Stromal cell of bone marrow (primary cell): ENCODE measurements around the gene CD8B2.
A peak's percentile ranks its signal among the peaks of the same experiment; 100 is the strongest.
"Not testable (repeated sequence)": the region's sequence is repeated elsewhere in the genome, so short reads cannot be mapped to it uniquely, and the experiment has no call there.

Source experiments
- DNase-seq: peaks from one replicate; pipeline ENCODE4 v3.0.0-alpha.2; 2012; ENCODE audit warnings: low read depth

The CD8B2 gene

GRCh38 chr2:106551417-106552130 lies 64.4 kb downstream of the CD8B2 start:
- no peak for DNase-seq

GRCh38 chr2:106552921-106553320 lies 65.8 kb downstream of the CD8B2 start:
- no peak for DNase-seq

GRCh38 chr2:106553321-106553720 lies 66.2 kb downstream of the CD8B2 start:
- DNase-seq: no peak

- no peak for DNase-seq
These were observed 67.2 kb downstream of the CD8B2 start for GRCh38 chr2:106554411-106554810.

- DNase-seq: no peak
These were observed 67.9 kb downstream of the CD8B2 start for GRCh38 chr2:106555053-106555452.

GRCh38 chr2:106559786-106560185 lies 72.6 kb downstream of the CD8B2 start:
- not testable (repeated sequence) for DNase-seq

- DNase-seq: no peak
These were observed 73.6 kb downstream of the CD8B2 start for GRCh38 chr2:106560773-106561172.

- no peak for DNase-seq
These were observed 74.2 kb downstream of the CD8B2 start for GRCh38 chr2:106561356-106561755.

- no peak for DNase-seq
These were observed 74.6 kb downstream of the CD8B2 start for GRCh38 chr2:106561803-106562202.

- DNase-seq: no peak
These were observed 75.4 kb downstream of the CD8B2 start for GRCh38 chr2:106562268-106563186.

GRCh38 chr2:106563195-106563594 lies 76.0 kb downstream of the CD8B2 start:
- no peak for DNase-seq

- no peak for DNase-seq
These were observed 78.4 kb downstream of the CD8B2 start for GRCh38 chr2:106565599-106565998.

GRCh38 chr2:106566050-106566449 lies 78.9 kb downstream of the CD8B2 start:
- peak; percentile 7 for DNase-seq

- not testable (repeated sequence) for DNase-seq
These were observed 79.3 kb downstream of the CD8B2 start for GRCh38 chr2:106566484-106566883.

GRCh38 chr2:106570316-106570715 lies 83.2 kb downstream of the CD8B2 start:
- no peak for DNase-seq
